ENCODE results near the gene RBMS1. TPM values are rescaled to one million over a fixed set of nuclear protein-coding genes. Genes with fewer than 3 reads are reported as not detected.

RBMS1 gene
- total RNA-seq, 2 donors from 2014 or later = 18.8 to 22.8 TPM

DNA sequence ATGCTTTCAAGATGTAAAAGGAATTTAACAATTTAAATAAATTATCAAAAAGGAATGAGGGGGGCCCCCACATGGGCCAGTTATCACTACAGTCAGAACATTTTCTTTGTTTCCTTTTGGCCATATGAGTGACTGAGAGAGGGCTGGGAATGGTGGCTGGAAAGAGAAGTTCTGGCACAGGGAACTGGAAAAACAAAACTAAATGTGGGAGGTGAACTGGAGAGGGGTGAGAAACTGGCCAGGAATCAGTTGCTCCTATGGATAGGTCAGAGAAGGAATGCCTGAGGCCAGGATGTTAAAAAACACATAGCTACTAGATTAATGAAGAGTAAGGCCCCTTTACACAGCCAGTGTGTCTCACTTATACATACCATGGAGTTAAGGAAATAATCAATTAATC lies 121.0 kb downstream of the RBMS1 start:
- TF ChIP-seq POLR2A (IDR thresholded peaks at IDR 0.05) (no peak), POLR2AphosphoS5 (IDR thresholded peaks at IDR 0.05) (no peak)
- TF ChIP-seq, protein P1, sequence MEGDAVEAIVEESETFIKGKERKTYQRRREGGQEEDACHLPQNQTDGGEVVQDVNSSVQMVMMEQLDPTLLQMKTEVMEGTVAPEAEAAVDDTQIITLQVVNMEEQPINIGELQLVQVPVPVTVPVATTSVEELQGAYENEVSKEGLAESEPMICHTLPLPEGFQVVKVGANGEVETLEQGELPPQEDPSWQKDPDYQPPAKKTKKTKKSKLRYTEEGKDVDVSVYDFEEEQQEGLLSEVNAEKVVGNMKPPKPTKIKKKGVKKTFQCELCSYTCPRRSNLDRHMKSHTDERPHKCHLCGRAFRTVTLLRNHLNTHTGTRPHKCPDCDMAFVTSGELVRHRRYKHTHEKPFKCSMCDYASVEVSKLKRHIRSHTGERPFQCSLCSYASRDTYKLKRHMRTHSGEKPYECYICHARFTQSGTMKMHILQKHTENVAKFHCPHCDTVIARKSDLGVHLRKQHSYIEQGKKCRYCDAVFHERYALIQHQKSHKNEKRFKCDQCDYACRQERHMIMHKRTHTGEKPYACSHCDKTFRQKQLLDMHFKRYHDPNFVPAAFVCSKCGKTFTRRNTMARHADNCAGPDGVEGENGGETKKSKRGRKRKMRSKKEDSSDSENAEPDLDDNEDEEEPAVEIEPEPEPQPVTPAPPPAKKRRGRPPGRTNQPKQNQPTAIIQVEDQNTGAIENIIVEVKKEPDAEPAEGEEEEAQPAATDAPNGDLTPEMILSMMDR (IDR thresholded peaks at IDR 0.05) = no peak
- no peaks in the 10 kb centered on the region for H3K36me3 ChIP-seq
- no peaks in the 10 kb centered on the region for H3K9me3 ChIP-seq
- no peaks in the 10 kb centered on the region for H3K27me3 ChIP-seq (replicated peaks; ENCODE audit: insufficient read depth)
- no peak overlapping the region for H3K4me3 ChIP-seq
- intact Hi-C loops (cut with DNase I) = no loop called here
- no peak overlapping the region for H3K27ac ChIP-seq
- DNase-seq (ENCODE audit: low spot score) = no peak
- no peaks in the 10 kb centered on the region for H3K4me1 ChIP-seq (replicated peaks)

DNA sequence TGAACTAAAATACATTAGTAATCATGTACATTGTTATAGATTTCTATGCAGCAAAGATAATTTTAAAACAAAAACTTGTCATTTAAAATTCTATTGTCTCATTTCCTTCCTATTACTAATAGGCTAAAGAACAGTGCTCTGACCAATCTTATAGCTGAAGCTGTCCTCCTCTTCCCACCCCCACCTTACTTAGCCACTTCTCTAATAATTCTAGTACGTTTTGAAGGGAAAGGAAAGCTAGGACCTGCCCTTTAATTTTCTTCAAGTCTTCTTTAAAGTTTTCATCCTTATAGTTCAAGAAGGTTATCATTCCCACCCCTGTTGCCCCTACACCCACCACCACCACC lies 121.6 kb downstream of the RBMS1 start:
- TF ChIP-seq, protein P1 (IDR thresholded peaks at IDR 0.05) = no peak
- no peak for TF ChIP-seq POLR2AphosphoS5 (IDR thresholded peaks at IDR 0.05)
- no peak for TF ChIP-seq POLR2A (IDR thresholded peaks at IDR 0.05)
- Histone ChIP-seq H3K4me1 (replicated peaks) (no peaks in the 10 kb centered on the region), H3K27me3 (replicated peaks; ENCODE audit: insufficient read depth) (no peaks in the 10 kb centered on the region), H3K4me3 (no peak overlapping the region), H3K27ac (no peak overlapping the region), H3K9me3 (no peaks in the 10 kb centered on the region), H3K36me3 (no peaks in the 10 kb centered on the region)
- intact Hi-C loops (cut with DNase I) = no loop called here
- no peak for DNase-seq (ENCODE audit: low spot score)
- 74% methylated on average over 1 of the region's 1 CpG for WGBS

DNA sequence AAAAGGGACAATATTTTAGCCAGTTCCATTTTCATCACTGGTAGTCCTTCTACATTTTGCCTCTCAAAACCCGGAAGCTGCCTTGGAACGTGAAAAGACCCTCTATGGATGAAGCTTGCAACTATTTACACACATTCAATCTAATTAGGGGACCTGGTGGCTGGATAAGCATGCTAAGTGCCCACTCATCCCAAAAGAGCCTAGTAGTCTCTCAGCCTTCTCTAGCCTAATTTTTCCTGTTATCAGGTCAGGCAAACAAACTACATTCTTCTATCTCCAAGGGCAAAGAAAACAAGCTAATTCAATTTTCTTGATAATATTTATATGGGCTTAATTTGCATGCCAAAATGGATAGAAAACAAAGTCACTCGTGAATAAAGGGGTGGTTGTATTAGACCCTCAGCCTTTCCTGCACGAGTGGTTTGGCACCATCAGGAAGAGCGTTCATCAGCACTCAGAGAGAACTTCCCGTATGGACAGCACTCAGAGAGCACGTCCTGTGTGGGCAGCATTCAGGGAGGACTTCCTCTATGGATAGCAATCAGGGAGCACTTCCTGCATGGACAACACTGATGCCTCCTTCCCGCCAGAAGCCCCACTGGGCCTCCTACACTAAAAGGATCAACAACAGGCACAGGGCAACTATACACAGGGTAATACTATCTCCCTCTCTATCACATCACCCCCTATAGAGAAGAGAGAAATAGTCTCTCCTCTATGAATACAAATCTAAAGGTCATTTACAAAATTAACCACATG lies 122.2 kb downstream of the RBMS1 start:
- Histone ChIP-seq H3K27ac (no peak overlapping the region), H3K27me3 (replicated peaks; ENCODE audit: insufficient read depth) (no peaks in the 10 kb centered on the region), H3K4me1 (replicated peaks) (no peaks in the 10 kb centered on the region), H3K9me3 (no peaks in the 10 kb centered on the region), H3K4me3 (no peak overlapping the region), H3K36me3 (no peaks in the 10 kb centered on the region)
- TF ChIP-seq POLR2AphosphoS5 (IDR thresholded peaks at IDR 0.05) (no peak), POLR2A (IDR thresholded peaks at IDR 0.05) (no peak)
- TF ChIP-seq, protein P1 (IDR thresholded peaks at IDR 0.05) = no peak
- DNase-seq (ENCODE audit: low spot score) = no peak
- WGBS = 60% methylated on average over 8 of the region's 8 CpGs
- intact Hi-C loops (cut with DNase I) = no loop called here

DNA sequence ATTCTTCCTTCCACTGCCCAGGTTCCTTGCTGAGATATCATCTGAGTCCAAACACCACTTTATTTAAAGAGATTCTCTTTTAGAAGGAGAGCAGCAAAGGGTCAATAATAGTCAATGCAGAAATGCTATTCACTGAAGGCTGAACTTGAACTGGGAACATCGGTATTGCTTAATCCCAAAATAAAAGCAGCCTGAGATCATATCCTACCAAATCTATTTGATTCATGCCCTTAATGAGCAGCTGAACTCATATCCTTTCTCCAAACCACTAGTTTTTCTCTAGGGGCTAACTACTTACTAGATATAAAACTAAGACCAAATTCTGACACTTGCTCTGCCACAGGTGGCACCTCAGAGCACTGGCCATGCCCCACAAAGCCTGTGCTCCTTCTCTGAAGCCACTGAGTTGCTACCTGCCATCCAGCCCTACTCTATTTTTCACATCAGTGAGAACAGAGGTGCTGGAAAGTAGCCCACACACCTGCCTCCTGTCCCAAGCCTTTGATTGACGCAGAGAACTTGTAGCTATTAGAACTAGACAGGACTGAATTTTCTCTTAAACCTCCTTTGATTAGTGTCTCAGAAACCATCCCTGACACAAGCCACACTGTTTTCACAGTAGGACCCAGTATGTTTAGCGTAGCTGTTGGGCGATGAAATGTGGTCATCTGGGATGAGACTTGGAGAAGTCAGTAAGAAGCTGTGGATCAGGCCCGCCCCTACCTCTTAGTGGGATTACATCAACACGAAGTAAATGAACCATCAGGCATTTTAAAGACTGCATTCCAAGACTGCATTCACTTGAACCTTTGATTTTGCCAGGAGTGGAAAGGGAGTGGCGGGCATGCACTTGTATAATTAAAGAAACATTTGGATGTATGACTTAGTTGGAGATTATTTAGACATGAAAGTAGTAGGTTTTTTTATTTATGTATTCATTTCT lies 124.3 kb downstream of the RBMS1 start:
- intact Hi-C loops (cut with DNase I) = no loop called here
- Histone ChIP-seq H3K9me3 (no peaks in the 10 kb centered on the region), H3K4me3 (no peak overlapping the region), H3K27me3 (replicated peaks; ENCODE audit: insufficient read depth) (no peaks in the 10 kb centered on the region), H3K36me3 (no peaks in the 10 kb centered on the region), H3K4me1 (replicated peaks) (no peaks in the 10 kb centered on the region), H3K27ac (no peak overlapping the region)
- TF ChIP-seq POLR2A (IDR thresholded peaks at IDR 0.05) (no peak), POLR2AphosphoS5 (IDR thresholded peaks at IDR 0.05) (no peak)
- TF ChIP-seq, protein P1 (IDR thresholded peaks at IDR 0.05) = no peak
- WGBS = 78% methylated on average over 7 of the region's 7 CpGs
- DNase-seq (ENCODE audit: low spot score) = no peak
